RKO (cell line): ENCODE results near the gene MMEL1.
A peak's percentile ranks its signal among the peaks of the same experiment; 100 is the strongest.
"Not testable (repeated sequence)": the region's sequence is repeated elsewhere in the genome, so short reads cannot be mapped to it uniquely, and the experiment has no call there.

Experiments
- DNase-seq: peaks from one replicate; pipeline ENCODE4 v3.0.0-alpha.2; 2016; ENCODE audit warnings: low spot score

MMEL1 gene

GRCh38 chr1:2590233-2591141, 42.3 kb downstream of the MMEL1 start:
- no peak for DNase-seq

GRCh38 chr1:2589431-2590232, 43.2 kb downstream of the MMEL1 start:
- no peak for DNase-seq

- no peak for DNase-seq
These were observed 44.0 kb downstream of the MMEL1 start for GRCh38 chr1:2588661-2589430.

DNA sequence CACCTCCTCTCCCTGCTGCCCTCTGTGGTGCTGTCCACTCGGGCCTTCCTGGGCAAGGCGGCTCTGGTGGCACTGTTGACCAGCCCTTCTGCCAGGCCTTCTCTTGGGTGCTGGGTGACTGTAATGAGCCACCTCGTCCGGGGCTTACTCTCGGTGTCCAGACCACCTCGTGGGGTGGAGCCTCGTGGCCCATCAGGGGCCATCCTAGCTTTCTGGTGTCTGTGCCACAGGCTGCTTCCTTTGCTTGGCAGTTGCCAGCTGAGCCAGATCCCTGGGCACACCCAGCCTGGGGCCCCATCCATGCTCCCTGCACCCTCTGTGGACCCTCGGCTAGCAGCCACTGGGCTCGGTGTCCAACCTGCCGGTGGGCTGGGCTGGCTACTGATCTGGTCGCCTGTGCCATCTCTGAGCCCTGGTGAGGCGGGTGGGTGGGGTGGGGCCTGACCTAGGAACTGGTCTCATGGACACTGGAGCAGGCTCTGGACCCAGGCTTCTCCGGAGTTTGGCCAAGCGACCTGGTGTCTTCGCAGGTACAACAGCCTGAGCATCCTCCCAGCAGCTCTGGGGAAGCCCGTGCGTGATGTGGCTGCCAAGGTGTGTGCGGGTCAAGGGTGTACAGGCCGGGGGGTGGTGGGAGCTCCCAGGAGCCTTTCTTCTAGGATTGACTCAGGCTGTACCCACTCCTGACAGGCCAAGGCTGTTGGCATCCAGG, 44.8 kb downstream of the MMEL1 start:
- peak; percentile 14 for DNase-seq

GRCh38 chr1:2587071-2587859, 45.6 kb downstream of the MMEL1 start:
- DNase-seq: peak; percentile 44

GRCh38 chr1:2586154-2587070, 46.4 kb downstream of the MMEL1 start, which contains the start of gene PRXL2B:
Gene PRXL2B, plus strand, starts transcription at chr1:2586777. Its CDS starts 109 bp downstream, at chr1:2586886.
- peak; percentile 97 for DNase-seq

- DNase-seq: peak; percentile 76
These were observed 47.3 kb downstream of the MMEL1 start for GRCh38 chr1:2585318-2586092.

DNA sequence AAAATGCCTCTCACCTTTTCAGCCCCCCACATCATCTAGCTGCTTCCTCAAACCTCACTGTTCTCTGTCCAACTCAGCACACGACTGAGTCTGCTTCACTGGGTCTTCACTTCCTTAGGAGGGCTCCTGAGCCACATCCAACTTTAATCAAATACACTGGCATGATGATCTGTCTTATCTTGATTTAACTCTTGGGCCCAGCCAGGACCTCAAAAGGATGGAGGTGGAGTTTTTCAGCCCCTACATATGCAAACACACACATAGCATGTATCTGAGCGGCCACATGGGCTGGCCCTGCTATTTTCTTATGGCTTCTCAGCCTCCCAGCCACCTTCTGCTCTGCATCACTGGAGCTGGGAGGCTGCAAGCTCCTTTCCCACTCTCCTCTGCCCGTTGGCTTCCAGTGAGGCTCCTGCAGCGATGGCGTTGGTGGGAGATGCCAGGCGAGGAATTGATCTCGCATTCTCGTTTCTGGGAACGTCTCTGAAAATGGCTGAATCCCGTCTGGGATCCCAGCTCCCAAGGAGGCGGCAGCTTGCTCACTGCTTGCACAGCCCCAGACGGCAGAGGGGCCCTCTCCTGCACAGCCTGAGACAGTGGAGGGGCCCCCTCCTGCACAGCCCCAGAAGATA, 48.0 kb downstream of the MMEL1 start:
- DNase-seq: no peak

GRCh38 chr1:2583871-2584351, 48.9 kb downstream of the MMEL1 start:
- no peak for DNase-seq

DNA sequence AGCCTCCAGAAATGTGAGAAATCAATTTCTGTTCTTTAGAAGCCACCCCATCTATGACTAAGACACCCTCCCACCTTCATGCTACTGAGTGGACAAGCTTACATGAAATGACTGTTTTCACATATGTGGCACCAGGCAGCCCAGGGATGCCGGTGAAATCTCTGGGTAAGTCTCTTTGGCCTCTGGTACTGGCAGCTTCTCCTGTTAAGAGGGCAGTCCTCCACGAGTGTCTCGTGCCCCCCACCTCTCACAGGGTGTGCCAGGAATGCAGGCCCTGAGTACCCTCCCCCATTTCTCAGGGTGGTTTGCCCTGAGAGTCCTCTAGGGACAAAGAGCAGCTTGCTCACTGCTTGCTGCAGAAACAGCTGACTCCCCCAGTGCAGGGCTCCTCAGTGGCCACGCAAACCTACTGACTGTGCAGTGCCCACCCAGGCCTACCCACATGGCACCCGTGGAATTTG, 49.5 kb downstream of the MMEL1 start:
- DNase-seq: no peak

- DNase-seq: no peak
These were observed 50.4 kb downstream of the MMEL1 start for GRCh38 chr1:2582391-2582790.

DNA sequence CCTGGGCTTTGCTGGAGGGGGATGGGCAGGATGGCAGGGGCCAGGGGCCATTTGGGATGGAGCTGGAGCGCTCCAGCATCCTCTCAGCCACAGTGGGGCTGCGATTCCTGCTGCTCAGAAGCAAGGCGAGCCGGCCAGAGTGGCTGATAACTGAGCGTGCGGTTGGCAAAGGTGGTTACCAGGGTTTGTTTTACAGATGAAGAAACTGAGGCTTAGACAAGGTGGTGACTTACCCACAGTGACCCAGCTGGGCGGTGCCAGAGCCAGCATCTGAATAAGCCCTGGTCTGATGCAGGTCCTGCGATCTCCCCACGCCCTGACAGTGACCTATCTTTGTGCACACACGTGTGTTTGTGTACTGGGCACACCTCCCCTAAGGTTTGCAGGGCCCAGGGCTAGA, 52.1 kb downstream of the MMEL1 start:
- no peak for DNase-seq

DNA sequence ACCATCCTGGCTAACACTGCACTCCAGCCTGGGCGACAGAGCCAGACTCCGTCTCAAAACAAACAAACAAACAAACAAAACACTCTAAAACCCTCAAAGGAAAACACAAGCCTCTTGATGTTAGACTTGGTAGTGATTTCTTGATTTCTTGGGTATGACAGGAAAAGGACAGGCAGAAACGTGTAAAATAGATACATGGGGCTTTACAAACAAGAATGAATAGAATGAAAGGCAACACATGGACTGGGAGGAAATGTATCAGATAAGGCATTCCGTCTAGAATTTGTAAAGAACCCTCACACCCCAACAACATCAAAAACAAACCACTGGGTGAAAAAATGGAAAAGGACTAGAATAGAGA, 54.1 kb downstream of the MMEL1 start:
- no peak for DNase-seq

GRCh38 chr1:2577565-2578075, 55.2 kb downstream of the MMEL1 start:
- not testable (repeated sequence) for DNase-seq

DNA sequence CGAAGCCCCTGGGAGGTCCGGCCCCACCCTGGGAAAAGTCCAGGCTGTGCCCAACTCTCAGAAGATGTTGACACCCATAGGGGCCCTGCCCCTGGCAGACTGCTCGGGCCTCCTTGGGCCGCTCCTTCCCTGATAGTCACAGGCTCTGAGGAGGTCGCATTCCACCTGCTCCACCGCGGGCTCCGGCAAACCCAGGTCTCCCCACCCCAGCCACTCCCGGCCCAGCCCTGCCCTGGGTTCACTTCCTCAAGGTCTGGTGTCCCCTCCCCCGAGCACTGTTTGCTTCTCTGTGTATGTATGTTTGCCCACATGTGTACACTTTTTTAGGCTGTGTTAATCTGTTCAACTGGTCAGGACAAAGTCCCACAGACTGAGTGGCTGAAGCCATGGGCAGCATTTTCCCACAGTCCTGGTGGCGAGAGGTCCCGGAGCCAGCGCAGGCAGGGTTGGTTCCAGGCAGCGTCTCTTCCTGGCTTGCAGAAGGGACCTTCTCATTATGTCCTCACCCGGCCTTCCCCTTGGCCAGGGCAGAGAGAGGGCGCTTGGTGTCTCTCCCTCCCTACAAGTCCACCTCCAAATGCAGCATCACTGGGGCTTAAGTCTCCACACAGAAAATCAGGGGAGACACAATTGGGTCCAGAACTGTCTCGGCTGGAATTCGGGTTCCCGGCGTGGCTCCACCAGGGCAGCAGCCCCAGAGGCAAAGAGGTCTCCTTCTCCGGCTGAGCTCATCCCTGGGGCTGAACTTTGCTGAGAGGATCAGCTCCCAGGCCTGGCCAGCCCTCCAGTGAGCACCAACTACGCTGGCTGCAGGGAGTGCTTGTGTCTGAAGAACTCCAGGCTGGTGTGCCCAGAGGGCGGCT, 56.8 kb downstream of the MMEL1 start:
- no peak for DNase-seq

DNA sequence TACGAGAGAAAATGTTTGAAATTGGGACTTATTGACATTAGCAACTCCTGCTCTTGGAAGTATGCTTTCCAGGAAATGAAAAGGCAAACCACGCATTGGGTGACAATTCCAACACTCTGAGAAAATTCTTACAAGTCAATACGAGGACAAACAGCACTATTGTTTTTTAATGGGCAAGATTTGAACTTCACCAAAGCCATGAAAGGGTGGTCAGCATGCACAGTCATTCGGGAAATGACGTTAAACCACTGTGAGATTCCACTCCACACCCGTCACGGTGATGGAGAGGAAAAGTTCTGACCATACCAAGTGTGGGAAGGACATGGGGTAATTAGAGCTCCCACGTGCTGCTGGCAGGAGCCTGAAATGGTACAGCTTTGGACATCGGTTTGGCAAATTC, 58.5 kb downstream of the MMEL1 start:
- DNase-seq: no peak
